Activated CD4-positive, alpha-beta T cell treated with anti-CD3 and anti-CD28 coated beads, Interleukin-2, amount 10 ng/mL, durations not matched to agents 7 days and 5 days (primary cell): ENCODE measurements around the gene PROSER2. TPM values are rescaled to one million over a fixed set of nuclear protein-coding genes. Genes with fewer than 3 reads are reported as not detected.

Experiments
- CTCF ChIA-PET: fragments of 350-600 bp; sonication (Branson Sonifier 250); formaldehyde crosslinking; loops from one replicate; lab custom pipeline; 2021; ENCODE audit warnings: antibody characterized with exemption; lab: Charles Lee
- POLR2A ChIA-PET: fragments of 350-600 bp; sonication (Branson Sonifier 250); formaldehyde crosslinking; loops from one replicate; lab custom pipeline; 2021; ENCODE audit warnings: antibody characterized with exemption; lab: Charles Lee
- DNase-seq: peaks from one replicate; pipeline ENCODE4 v3.0.0-alpha.2; 2020
- H3K27ac Mint-ChIP-seq: one replicate; pipeline ENCODE4 v1.8.0; 2021; ENCODE audit warnings: mild to moderate bottlenecking, moderate library complexity, mixed read lengths
- H3K27me3 Mint-ChIP-seq: one replicate; pipeline ENCODE4 v1.8.0; 2021; ENCODE audit warnings: mixed read lengths
- H3K36me3 Mint-ChIP-seq: one replicate; pipeline ENCODE4 v1.8.0; 2021; ENCODE audit warnings: low read depth, mixed read lengths
- H3K4me1 Mint-ChIP-seq: one replicate; pipeline ENCODE4 v1.8.0; 2021; ENCODE audit warnings: mixed read lengths
- H3K4me3 Mint-ChIP-seq: one replicate; pipeline ENCODE4 v1.8.0; 2021; ENCODE audit warnings: mild to moderate bottlenecking, moderate library complexity, mixed read lengths
- H3K9me3 Mint-ChIP-seq: one replicate; pipeline ENCODE4 v1.8.0; 2021; ENCODE audit warnings: mixed read lengths
- total RNA-seq, 2 experiments: library from RNA; stranded (reverse); gene quantifications; one replicate each; pipeline ENCODE4 v1.2.3, GENCODE V29; 2021

The PROSER2 gene
- total RNA-seq, result under 1 TPM; 0.27 to 0.31 TPM

GRCh38 chr10:11823122-11823988, at the start of gene PROSER2:
Gene PROSER2, plus strand, starts transcription at chr10:11823356. Its CDS starts 28,722 bp downstream, at chr10:11852078.
- POLR2A ChIA-PET, result no interaction called here
- H3K9me3 Mint-ChIP-seq, result no peaks in the 10 kb centered on the region
- peak; percentile 25 for DNase-seq
- H3K27me3 Mint-ChIP-seq, result peaks cover 53% of the 10 kb centered on the region
- CTCF ChIA-PET, result no interaction called here
- peak within 1 kb of the TSS; percentile 64 for H3K4me3 Mint-ChIP-seq
- H3K36me3 Mint-ChIP-seq, result no peaks in the 10 kb centered on the region
- peak within 1 kb of the TSS; percentile 48 for H3K27ac Mint-ChIP-seq
- H3K4me1 Mint-ChIP-seq, result peaks cover 16% of the 10 kb centered on the region

GRCh38 chr10:11773761-11774441, 49.3 kb upstream of the PROSER2 start:
- H3K4me1 Mint-ChIP-seq, result no peaks in the 10 kb centered on the region
- no peaks in the 10 kb centered on the region for H3K36me3 Mint-ChIP-seq
- ChIA-PET POLR2A (no interaction called here), CTCF (interaction anchor here (0.6 to 1.3 kb wide), 2 partner anchors 16 to 1177 kb away, joined by 3 to 5 read pairs; no protein-coding TSS in a partner anchor)
- H3K27me3 Mint-ChIP-seq, result peaks cover 5% of the 10 kb centered on the region
- H3K4me3 Mint-ChIP-seq, result no peak overlapping the region
- H3K27ac Mint-ChIP-seq, result no peak overlapping the region
- no peaks in the 10 kb centered on the region for H3K9me3 Mint-ChIP-seq
- no peak for DNase-seq

GRCh38 chr10:11775412-11775811, 47.7 kb upstream of the PROSER2 start:
- Mint-ChIP-seq H3K27me3 (peaks cover 7% of the 10 kb centered on the region), H3K36me3 (no peaks in the 10 kb centered on the region), H3K9me3 (no peaks in the 10 kb centered on the region), H3K4me3 (no peak overlapping the region), H3K27ac (no peak overlapping the region), H3K4me1 (no peaks in the 10 kb centered on the region)
- DNase-seq, result no peak
- CTCF ChIA-PET, result no interaction called here
- POLR2A ChIA-PET, result no interaction called here

- POLR2A ChIA-PET, result no interaction called here
- no peaks in the 10 kb centered on the region for H3K9me3 Mint-ChIP-seq
- H3K36me3 Mint-ChIP-seq, result no peaks in the 10 kb centered on the region
These were observed 47.1 kb upstream of the PROSER2 start for GRCh38 chr10:11776080-11776479.

GRCh38 chr10:11781114-11781513, 42.0 kb upstream of the PROSER2 start:
- H3K4me1 Mint-ChIP-seq, result peaks cover 4% of the 10 kb centered on the region
- POLR2A ChIA-PET, result no interaction called here
- no peaks in the 10 kb centered on the region for H3K36me3 Mint-ChIP-seq
- peaks cover 7% of the 10 kb centered on the region for H3K27me3 Mint-ChIP-seq
- no peak overlapping the region for H3K4me3 Mint-ChIP-seq
- no peaks in the 10 kb centered on the region for H3K9me3 Mint-ChIP-seq
- no peak overlapping the region for H3K27ac Mint-ChIP-seq
- CTCF ChIA-PET, result no interaction called here
- no peak for DNase-seq

More at GRCh38 chr10:11776080-11776479, 47.1 kb upstream of the PROSER2 start:
- DNase-seq, result no peak
- no peaks in the 10 kb centered on the region for H3K4me1 Mint-ChIP-seq
- CTCF ChIA-PET, result no interaction called here
- H3K27me3 Mint-ChIP-seq, result peaks cover 2% of the 10 kb centered on the region
- no peak overlapping the region for H3K4me3 Mint-ChIP-seq
- H3K27ac Mint-ChIP-seq, result no peak overlapping the region

GRCh38 chr10:11782793-11783557, 40.2 kb upstream of the PROSER2 start:
- Mint-ChIP-seq H3K36me3 (no peaks in the 10 kb centered on the region), H3K4me3 (no peak overlapping the region), H3K4me1 (peaks cover 4% of the 10 kb centered on the region), H3K27ac (no peak overlapping the region), H3K9me3 (no peaks in the 10 kb centered on the region), H3K27me3 (peaks cover 9% of the 10 kb centered on the region)
- POLR2A ChIA-PET, result interaction anchor here (0.6 kb wide), 1 partner anchor 50 kb away, joined by 3 read pairs; no protein-coding TSS in a partner anchor
- CTCF ChIA-PET, result interaction anchor here (0.7 to 2.4 kb wide), 7 partner anchors 10 to 1159 kb away, joined by 3 to 8 read pairs (median 3); no protein-coding TSS in a partner anchor
- peak; percentile 40 for DNase-seq

- Mint-ChIP-seq H3K27ac (no peak overlapping the region), H3K36me3 (no peaks in the 10 kb centered on the region), H3K27me3 (peaks cover 9% of the 10 kb centered on the region), H3K4me1 (peaks cover 4% of the 10 kb centered on the region), H3K4me3 (no peak overlapping the region), H3K9me3 (no peaks in the 10 kb centered on the region)
- CTCF ChIA-PET, result interaction anchor here (0.8 to 2.4 kb wide), 6 partner anchors 11 to 1159 kb away, joined by 3 to 8 read pairs (median 3); no protein-coding TSS in a partner anchor
- POLR2A ChIA-PET, result no interaction called here
- DNase-seq, result no peak
These were observed 39.6 kb upstream of the PROSER2 start for GRCh38 chr10:11783558-11783865.

- H3K27ac Mint-ChIP-seq, result no peak overlapping the region
- H3K36me3 Mint-ChIP-seq, result no peaks in the 10 kb centered on the region
- H3K9me3 Mint-ChIP-seq, result no peaks in the 10 kb centered on the region
- H3K4me3 Mint-ChIP-seq, result no peak overlapping the region
- ChIA-PET POLR2A (no interaction called here), CTCF (interaction anchor here (0.7 kb wide), 1 partner anchor 11 kb away, joined by 3 read pairs; no protein-coding TSS in a partner anchor)
- peaks cover 4% of the 10 kb centered on the region for H3K4me1 Mint-ChIP-seq
- no peak for DNase-seq
- H3K27me3 Mint-ChIP-seq, result peaks cover 7% of the 10 kb centered on the region
These were observed 35.8 kb upstream of the PROSER2 start for GRCh38 chr10:11787374-11787773.

GRCh38 chr10:11787846-11788245, 35.3 kb upstream of the PROSER2 start:
- Mint-ChIP-seq H3K27ac (no peak overlapping the region), H3K4me1 (peaks cover 1% of the 10 kb centered on the region), H3K9me3 (no peaks in the 10 kb centered on the region), H3K36me3 (no peaks in the 10 kb centered on the region), H3K4me3 (no peak overlapping the region), H3K27me3 (peaks cover 7% of the 10 kb centered on the region)
- CTCF ChIA-PET, result interaction anchor here (0.7 kb wide), 1 partner anchor 10 kb away, joined by 3 read pairs; no protein-coding TSS in a partner anchor
- DNase-seq, result no peak
- POLR2A ChIA-PET, result no interaction called here

GRCh38 chr10:11789306-11789705, 33.9 kb upstream of the PROSER2 start:
- H3K9me3 Mint-ChIP-seq, result no peaks in the 10 kb centered on the region
- H3K36me3 Mint-ChIP-seq, result no peaks in the 10 kb centered on the region
- POLR2A ChIA-PET, result interaction anchor here (0.5 kb wide), 1 partner anchor 14 kb away, joined by 4 read pairs; no protein-coding TSS in a partner anchor
- H3K27me3 Mint-ChIP-seq, result peaks cover 7% of the 10 kb centered on the region
- no peak overlapping the region for H3K27ac Mint-ChIP-seq
- no peak overlapping the region for H3K4me3 Mint-ChIP-seq
- DNase-seq, result no peak
- CTCF ChIA-PET, result no interaction called here
- H3K4me1 Mint-ChIP-seq, result no peaks in the 10 kb centered on the region

- Mint-ChIP-seq H3K27ac (no peak overlapping the region), H3K4me1 (no peaks in the 10 kb centered on the region), H3K36me3 (no peaks in the 10 kb centered on the region), H3K27me3 (peaks cover 4% of the 10 kb centered on the region), H3K4me3 (no peak overlapping the region), H3K9me3 (no peaks in the 10 kb centered on the region)
- ChIA-PET CTCF (no interaction called here), POLR2A (no interaction called here)
- DNase-seq, result no peak
These were observed 33.2 kb upstream of the PROSER2 start for GRCh38 chr10:11789956-11790355.

- Mint-ChIP-seq H3K4me3 (no peak overlapping the region), H3K36me3 (no peaks in the 10 kb centered on the region), H3K9me3 (no peaks in the 10 kb centered on the region), H3K4me1 (no peaks in the 10 kb centered on the region), H3K27me3 (no peaks in the 10 kb centered on the region), H3K27ac (no peak overlapping the region)
- no peak for DNase-seq
- CTCF ChIA-PET, result no interaction called here
- POLR2A ChIA-PET, result no interaction called here
These were observed 29.2 kb upstream of the PROSER2 start for GRCh38 chr10:11793762-11794479.
